Measurements from ENCODE around the gene TLE3.

GRCh38 chr15:70121624-70122302 is 24.0 kb upstream of the TLE3 start:
- TF ChIP-seq CTCF (IDR thresholded peaks at IDR 0.05; ENCODE audit: borderline replicate concordance, extremely low read depth, low read length, poor library complexity, severe bottlenecking) (peak; percentile 3), EZH2 (IDR thresholded peaks at IDR 0.05; ENCODE audit: borderline replicate concordance, low read depth, low read length, severe bottlenecking) (no peak)

Measured in DND-41 (cell line).